GM19351 (cell line): Measurements from ENCODE around the gene RALY.
A peak's percentile ranks its signal among the peaks of the same experiment; 100 is the strongest.

ENCODE experiments used
- ATAC-seq: cut with Tn5 transposase; IDR thresholded peaks from one replicate; pipeline ENCODE4 v1.9.1; 2021; ENCODE audit warnings: mild to moderate bottlenecking, moderate library complexity; ENCODE audit not compliant: unreplicated experiment

The RALY gene

GRCh38 chr20:33985830-33986229 lies 7.9 kb upstream of the RALY start:
- no peak for ATAC-seq

DNA sequence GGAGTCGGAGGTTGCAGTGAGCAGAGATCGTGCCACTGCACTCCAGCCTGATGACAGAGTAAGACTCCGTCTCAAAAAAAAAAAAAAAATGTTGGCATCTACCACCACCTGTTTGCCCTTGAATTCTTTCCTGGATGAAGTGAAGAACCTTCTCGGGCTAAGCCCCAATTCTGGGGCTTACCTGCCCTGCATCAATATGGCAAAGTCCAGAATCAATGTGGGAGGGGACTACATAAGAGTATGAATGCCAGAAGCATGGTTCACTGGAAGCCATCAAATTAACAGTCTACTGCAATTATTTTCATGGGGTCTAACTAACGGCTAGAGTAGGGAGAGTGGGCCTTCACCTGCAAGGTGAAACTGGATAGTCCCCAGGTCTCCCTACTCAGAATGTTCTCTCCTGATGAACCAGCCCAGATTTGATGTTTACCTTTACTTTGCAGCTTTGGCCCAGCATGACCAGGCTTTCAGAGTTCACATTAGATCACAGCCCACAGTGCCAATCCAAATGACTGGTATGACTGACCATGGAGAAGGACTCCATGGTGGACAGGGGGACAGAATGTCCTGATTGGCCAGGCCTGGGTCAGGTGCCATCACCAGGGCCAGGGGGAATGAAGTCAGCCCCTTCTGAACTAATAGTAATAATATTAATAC lies 7.0 kb upstream of the RALY start:
- no peak for ATAC-seq

DNA sequence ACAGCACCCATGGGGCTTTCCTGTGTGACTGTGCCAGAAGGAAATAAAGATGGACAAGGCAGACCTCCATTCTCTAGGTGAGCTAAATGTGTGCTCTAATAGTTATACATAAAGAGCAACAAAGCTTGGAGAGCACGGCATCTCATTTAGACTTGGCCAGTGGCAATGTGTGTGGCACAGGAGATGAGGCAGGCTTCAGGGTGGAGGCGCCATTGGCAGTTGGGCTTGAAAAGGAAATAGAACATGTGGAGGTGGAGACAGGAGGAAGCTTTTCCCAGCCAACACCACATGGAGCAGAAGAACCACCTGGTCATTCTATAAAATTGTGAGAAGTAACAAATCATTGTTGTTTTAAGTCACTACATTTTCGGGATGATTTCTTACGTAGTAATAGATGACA lies 3.6 kb upstream of the RALY start:
- no peak for ATAC-seq

GRCh38 chr20:33991502-33991901 lies 2.2 kb upstream of the RALY start:
- no peak for ATAC-seq

- ATAC-seq: no peak
Observed at GRCh38 chr20:33992145-33992922, 1.4 kb upstream of the RALY start.

- ATAC-seq: peak; percentile 69
Observed at GRCh38 chr20:33992923-33993575, 662 bp upstream of the RALY start.

GRCh38 chr20:33994222-33994913 lies 657 bp downstream of the RALY start:
- peak; percentile 34 for ATAC-seq

DNA sequence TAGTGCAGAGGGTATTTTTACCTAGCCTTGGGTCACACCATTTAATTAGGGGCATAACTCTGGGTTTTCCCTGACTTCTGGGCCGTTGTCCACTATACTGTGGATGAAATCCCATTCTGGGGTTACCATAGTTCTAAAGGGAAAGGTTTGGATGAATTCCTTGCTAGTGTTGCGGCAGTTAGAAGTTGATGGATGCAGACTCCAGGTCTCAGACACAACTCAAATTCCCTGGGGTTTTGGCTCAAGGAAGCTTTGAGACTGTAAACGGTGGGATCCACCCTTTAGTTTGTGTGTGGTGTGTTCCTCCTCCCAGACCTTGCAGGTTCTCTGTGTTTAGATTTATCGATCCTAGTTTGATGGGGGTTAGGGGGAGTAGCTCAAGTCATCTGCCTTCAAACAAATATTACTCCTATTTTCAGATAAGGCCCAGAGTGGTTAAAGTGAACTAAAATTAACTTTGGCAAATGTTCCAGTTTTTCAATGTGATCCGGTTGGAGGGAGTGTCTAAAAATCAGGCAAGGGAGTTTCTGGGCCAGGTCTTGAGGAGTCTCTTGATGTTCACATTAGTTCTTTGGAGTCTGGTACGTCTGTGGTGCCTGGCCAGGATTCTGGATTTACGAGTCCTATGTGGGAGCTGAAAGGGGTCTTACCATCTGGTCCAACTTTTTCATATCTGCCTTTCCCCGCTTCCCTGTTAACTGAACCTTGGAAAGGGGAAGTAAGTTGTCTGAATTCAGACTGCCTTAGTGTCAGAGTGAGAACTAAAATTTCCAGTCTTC lies 1.5 kb downstream of the RALY start:
- no peak for ATAC-seq

- ATAC-seq: no peak
Observed at GRCh38 chr20:33999025-33999649, 5.4 kb downstream of the RALY start.

- no peak for ATAC-seq
Observed at GRCh38 chr20:34001378-34001777, 7.7 kb downstream of the RALY start.

GRCh38 chr20:34004227-34004626 lies 10.5 kb downstream of the RALY start:
- ATAC-seq: no peak

DNA sequence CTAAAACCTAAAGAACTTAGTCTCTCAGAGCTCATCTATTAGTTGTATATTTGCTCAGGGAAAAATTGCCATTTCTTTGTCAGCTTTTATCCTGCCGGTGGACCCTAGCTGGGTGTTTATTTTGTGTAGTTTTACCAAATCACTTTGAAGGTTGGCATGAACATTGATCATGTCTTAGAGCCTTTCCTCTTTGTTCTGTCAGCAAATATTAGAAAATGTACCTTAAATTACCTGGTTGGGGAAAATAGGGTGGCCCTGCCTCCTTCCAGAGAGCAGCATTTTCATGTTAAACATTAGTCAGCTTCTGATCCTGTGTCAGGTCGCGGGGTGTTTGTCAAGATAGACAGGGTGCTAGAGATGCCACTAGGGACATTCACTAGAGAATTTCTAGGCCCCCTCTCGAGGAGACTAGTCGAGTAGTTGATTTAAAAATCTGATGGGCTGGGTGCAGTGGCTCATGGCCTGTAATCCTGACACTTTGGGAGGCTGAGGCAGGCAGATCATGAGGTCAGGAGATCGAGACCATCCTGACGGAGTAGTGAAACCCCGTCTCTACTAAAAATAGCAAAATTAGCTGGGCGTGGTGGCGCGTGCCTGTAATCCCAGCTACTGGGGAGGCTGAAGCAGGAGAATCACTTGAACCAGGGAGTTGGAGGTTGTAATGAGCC lies 11.2 kb downstream of the RALY start:
- no peak for ATAC-seq

GRCh38 chr20:34006619-34007018 lies 12.9 kb downstream of the RALY start:
- no peak for ATAC-seq

DNA sequence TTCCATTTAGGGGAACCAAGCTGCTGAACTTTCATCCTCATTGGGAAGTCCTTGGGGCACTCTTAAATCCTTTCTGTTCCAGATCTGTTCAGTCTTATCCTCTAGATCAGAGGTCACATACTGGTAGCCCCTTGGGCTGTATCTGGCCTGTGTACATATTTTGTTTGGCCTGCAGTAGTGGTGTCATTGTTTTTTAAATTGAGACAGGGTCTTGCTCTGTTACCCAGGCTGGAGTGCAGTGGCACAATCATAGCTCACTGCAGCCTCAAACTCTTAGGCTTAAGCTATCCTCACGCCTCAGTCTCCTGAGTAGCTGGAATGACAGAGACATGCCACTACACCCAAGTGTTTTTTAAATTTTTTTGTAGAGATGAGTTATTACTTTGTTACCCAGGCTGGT lies 14.8 kb downstream of the RALY start:
- ATAC-seq: no peak

DNA sequence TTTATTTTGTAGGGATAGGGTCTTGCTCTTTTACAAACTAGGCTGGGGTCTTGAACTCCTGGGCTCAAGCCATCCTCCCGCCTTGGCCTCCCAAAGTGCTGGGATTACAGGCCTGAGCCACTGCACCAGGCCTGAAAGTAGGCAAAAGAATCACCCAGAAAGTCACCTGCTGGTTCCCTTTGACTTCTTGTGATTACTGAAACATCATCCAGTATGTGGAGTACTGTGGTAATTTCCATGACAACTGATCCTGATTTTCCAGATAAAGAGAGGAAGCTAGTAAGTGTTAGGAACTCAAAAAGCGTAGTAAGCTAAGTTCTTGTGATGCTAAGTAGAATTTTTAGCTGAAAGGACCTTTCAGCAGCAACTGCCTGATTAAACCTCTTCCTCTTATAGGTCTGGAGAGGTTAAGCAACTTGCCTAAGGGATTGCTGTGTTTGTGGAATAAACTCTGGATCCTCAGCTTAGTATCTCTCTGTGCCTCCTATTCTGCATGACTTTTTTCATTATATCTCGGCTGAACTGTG lies 16.8 kb downstream of the RALY start:
- no peak for ATAC-seq

DNA sequence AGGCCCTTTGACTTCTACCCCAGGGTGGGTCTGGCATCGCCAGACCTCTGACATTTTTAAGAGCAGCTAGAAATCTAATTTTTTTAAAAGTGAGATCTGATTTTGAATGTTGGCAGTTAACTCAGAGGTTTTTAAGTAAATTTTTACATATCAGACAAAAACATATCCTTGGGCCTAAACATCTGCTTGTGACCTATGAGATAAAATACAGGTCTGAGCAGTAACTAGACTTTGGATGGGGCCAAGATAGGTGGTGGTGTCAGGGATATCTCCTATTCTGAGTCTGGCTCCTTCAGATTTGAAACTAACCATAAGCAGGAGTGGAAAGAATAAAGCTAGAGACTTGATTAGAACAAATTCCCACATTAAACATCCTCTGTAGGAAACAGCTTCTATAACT lies 17.6 kb downstream of the RALY start:
- ATAC-seq: no peak

DNA sequence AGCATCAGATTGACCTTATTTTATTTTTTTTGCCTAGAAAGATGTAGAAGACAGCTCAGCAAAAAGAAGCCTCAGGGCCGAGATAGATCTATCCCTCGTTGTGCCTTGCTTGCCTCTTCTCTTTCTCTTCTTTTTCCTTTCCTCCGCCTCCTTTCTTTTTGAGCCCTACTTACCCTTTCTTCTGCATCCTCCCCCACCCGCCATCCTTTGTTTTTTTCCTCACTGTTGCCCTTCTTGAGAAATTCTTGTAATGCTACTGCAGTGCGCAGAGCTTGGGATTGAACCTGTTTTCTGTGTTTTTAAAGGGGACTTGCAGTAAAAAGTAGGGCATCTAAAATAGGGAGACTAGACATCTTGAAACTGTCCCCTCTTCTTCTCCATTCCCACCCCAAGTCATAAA lies 18.6 kb downstream of the RALY start:
- ATAC-seq: no peak

DNA sequence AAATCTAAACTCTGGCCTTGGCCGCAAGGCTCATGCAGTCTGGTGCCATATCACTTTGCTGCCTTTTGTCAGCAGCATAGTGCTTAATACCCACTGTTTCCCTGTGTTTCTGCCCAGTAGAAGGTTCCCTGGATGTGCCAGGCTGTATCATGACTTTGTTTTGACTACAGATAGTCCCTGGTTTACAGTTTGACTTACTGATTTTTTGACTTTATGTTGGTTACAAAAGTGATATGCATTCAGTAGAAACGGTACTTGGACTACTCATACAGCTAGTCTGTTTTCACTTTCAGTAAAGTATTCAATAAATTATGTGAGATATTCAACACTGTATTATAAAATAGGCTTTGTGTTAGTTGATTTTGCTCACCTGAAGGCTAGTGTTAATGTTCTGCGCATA lies 19.0 kb downstream of the RALY start:
- no peak for ATAC-seq

GRCh38 chr20:34013554-34013953 lies 19.8 kb downstream of the RALY start:
- ATAC-seq: no peak

GRCh38 chr20:34014878-34015277 lies 21.2 kb downstream of the RALY start:
- ATAC-seq: no peak
